ENCODE results near the gene PAK1IP1.
A peak's percentile ranks its signal among the peaks of the same experiment; 100 is the strongest.
"Not testable (repeated sequence)": the region's sequence is repeated elsewhere in the genome, so short reads cannot be mapped to it uniquely, and the experiment has no call there.

Gene PAK1IP1

GRCh38 chr6:10690651-10691445 is 3.9 kb upstream of the PAK1IP1 start:
- no peak for DNase-seq (ENCODE audit: low read depth, low spot score)

GRCh38 chr6:10692965-10693538 is 1.7 kb upstream of the PAK1IP1 start:
- DNase-seq (ENCODE audit: low read depth, low spot score) = no peak

GRCh38 chr6:10695086-10695657 is 400 bp downstream of the PAK1IP1 start:
- DNase-seq (ENCODE audit: low read depth, low spot score) = no peak

- DNase-seq (ENCODE audit: low read depth, low spot score) = no peak
Observed at GRCh38 chr6:10696655-10697054, 1.9 kb downstream of the PAK1IP1 start.

GRCh38 chr6:10713962-10714361 is 19.2 kb downstream of the PAK1IP1 start:
- no peak for DNase-seq (ENCODE audit: low read depth, low spot score)

- no peak for DNase-seq (ENCODE audit: low read depth, low spot score)
Observed at GRCh38 chr6:10719296-10719963, 24.7 kb downstream of the PAK1IP1 start.

- no peak for DNase-seq (ENCODE audit: low read depth, low spot score)
Observed at GRCh38 chr6:10719964-10720264, 25.1 kb downstream of the PAK1IP1 start.

GRCh38 chr6:10720265-10720959 is 25.6 kb downstream of the PAK1IP1 start:
- no peak for DNase-seq (ENCODE audit: low read depth, low spot score)

- DNase-seq (ENCODE audit: low read depth, low spot score) = not testable (repeated sequence)
Observed at GRCh38 chr6:10720960-10721849, 26.4 kb downstream of the PAK1IP1 start.

GRCh38 chr6:10721850-10722569 is 27.2 kb downstream of the PAK1IP1 start:
- no peak for DNase-seq (ENCODE audit: low read depth, low spot score)

- no peak for DNase-seq (ENCODE audit: low read depth, low spot score)
Observed at GRCh38 chr6:10722570-10722819, 27.7 kb downstream of the PAK1IP1 start.

- peak; percentile 94 for DNase-seq (ENCODE audit: low read depth, low spot score)
Observed at GRCh38 chr6:10722820-10723566, 28.2 kb downstream of the PAK1IP1 start, which contains the start of gene TMEM14C. TSS of gene TMEM14C (plus strand) at chr6:10723070. CDS start at chr6:10724614, 1,544 bp downstream.

- DNase-seq (ENCODE audit: low read depth, low spot score) = no peak
Observed at GRCh38 chr6:10723567-10723881, 28.8 kb downstream of the PAK1IP1 start.

- DNase-seq (ENCODE audit: low read depth, low spot score) = no peak
Observed at GRCh38 chr6:10725044-10725443, 30.3 kb downstream of the PAK1IP1 start.

- no peak for DNase-seq (ENCODE audit: low read depth, low spot score)
Observed at GRCh38 chr6:10725716-10726115, 30.9 kb downstream of the PAK1IP1 start.

GRCh38 chr6:10730254-10730653 is 35.5 kb downstream of the PAK1IP1 start:
- DNase-seq (ENCODE audit: low read depth, low spot score) = no peak

- no peak for DNase-seq (ENCODE audit: low read depth, low spot score)
Observed at GRCh38 chr6:10733151-10733715, 38.5 kb downstream of the PAK1IP1 start.

GRCh38 chr6:10733863-10734262 is 39.1 kb downstream of the PAK1IP1 start:
- no peak for DNase-seq (ENCODE audit: low read depth, low spot score)

GRCh38 chr6:10736731-10737130 is 42.0 kb downstream of the PAK1IP1 start:
- DNase-seq (ENCODE audit: low read depth, low spot score) = no peak

GRCh38 chr6:10740061-10740460 is 45.3 kb downstream of the PAK1IP1 start:
- DNase-seq (ENCODE audit: low read depth, low spot score) = no peak
